C4-2B (cell line): ENCODE measurements around the gene ZNF622.

Source experiments
- ZFX ChIP-seq: fragments of 450-650 bp; IDR thresholded peaks from 2 replicates; pipeline ENCODE4 v1.6.1; 2017
- TF ChIP-seq, protein P1 (sequence below): fragments of 450-650 bp; conservative IDR thresholded peaks from 2 replicates; pipeline ENCODE4 v1.5.1; 2017; ENCODE audit warnings: mild to moderate bottlenecking

DNA sequence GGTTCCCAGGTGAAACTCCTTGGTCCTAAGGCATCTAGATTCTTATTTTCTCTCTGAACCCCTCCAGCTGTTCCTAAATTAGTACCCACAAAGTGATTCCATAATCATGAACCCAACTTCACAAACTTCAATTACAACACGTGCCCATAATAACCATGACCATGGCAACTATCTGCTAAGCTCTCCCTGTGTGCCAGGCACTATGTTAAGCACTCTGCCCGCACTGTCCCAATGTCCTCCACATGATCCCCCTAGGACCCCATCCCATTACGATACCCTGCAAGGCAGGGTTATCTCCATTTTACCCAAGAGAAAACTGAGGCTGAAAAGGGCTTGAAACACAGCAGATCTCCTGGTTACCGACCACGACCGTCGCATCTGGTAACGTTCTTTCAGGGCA, 25.3 kb upstream of the ZNF622 start:
- TF ChIP-seq, protein P1, sequence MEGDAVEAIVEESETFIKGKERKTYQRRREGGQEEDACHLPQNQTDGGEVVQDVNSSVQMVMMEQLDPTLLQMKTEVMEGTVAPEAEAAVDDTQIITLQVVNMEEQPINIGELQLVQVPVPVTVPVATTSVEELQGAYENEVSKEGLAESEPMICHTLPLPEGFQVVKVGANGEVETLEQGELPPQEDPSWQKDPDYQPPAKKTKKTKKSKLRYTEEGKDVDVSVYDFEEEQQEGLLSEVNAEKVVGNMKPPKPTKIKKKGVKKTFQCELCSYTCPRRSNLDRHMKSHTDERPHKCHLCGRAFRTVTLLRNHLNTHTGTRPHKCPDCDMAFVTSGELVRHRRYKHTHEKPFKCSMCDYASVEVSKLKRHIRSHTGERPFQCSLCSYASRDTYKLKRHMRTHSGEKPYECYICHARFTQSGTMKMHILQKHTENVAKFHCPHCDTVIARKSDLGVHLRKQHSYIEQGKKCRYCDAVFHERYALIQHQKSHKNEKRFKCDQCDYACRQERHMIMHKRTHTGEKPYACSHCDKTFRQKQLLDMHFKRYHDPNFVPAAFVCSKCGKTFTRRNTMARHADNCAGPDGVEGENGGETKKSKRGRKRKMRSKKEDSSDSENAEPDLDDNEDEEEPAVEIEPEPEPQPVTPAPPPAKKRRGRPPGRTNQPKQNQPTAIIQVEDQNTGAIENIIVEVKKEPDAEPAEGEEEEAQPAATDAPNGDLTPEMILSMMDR = no peak
- TF ChIP-seq ZFX = no peak
